Cortex of kidney (tissue), 1 donor: ENCODE results near the gene NBEAL2.
"Not testable (repeated sequence)": the region's sequence is repeated elsewhere in the genome, so short reads cannot be mapped to it uniquely, and the experiment has no call there.

Experiments
- DNase-seq: peaks from one replicate; lab custom pipeline; 2025; lab: John Stamatoyannopoulos, UW

Gene NBEAL2

DNA sequence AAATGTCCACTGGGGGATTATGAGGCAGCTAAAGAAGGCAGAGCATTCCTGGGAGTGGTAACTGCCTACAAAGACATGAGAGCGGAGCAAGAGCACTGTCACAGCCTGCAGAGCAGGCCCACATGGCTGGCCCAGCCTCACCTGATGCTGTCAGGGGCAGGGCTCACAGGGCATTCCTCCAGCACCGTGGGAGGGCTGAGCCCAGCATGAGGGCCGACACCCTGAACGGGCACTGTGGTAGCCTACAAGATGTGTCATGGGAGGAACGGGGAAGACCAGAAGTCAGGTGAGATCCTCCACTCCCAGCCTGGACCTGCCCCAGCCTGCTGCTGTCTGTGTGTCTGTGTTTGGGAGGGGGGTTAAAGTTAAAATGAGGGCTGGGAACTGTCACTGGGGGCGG lies 33.0 kb upstream of the NBEAL2 start:
- DNase-seq: no peak

DNA sequence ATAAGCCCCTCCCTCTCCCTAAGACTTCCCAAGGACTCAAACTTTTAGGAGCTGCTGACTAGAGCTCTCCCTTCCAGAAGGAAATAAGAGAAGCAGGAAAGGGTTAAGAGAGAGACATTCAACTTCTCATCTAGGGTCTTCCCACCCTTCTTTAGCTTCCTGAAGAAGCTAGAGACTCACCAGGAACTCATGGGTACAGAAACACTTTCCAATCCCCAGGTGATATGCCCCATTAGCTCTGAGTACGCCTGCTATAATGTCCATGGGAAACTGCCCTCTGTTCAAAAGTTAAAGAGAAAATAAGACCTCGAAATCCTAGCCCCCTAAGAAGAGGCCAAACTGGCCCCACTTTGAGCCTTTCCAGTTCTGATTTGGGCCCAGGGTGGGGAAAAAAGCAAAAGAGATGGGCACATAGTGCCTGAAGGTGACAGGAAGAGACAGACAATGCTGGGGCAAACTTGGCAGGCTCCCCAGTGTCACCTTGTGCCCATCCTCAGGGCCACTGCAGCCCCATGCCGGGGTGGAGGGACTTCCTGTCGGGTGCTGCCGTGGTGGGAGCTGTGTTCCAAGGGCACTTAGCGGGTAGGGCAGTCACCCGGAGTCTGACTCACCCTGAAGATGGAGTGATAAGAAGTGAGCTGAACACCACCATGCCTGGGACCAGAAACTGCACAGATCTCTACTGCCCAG lies 32.5 kb upstream of the NBEAL2 start:
- no peak for DNase-seq

DNA sequence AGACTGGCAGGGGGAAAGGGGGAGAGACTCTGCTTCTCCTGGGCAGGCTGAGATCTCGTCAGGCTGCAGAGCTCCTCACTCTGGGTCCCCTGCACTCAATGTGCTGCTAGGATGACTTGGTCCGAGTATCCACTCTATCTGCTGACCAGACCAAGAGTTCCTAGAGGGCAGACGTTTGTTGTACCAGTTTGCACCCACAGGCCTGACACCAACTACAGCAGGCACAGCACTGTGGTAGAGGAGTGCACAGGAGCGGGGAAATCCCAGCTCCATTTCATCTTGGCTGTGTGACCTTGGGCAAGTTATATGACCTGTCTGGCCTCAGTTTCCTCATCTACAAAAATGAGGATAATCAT lies 31.9 kb upstream of the NBEAL2 start:
- DNase-seq: no peak

DNA sequence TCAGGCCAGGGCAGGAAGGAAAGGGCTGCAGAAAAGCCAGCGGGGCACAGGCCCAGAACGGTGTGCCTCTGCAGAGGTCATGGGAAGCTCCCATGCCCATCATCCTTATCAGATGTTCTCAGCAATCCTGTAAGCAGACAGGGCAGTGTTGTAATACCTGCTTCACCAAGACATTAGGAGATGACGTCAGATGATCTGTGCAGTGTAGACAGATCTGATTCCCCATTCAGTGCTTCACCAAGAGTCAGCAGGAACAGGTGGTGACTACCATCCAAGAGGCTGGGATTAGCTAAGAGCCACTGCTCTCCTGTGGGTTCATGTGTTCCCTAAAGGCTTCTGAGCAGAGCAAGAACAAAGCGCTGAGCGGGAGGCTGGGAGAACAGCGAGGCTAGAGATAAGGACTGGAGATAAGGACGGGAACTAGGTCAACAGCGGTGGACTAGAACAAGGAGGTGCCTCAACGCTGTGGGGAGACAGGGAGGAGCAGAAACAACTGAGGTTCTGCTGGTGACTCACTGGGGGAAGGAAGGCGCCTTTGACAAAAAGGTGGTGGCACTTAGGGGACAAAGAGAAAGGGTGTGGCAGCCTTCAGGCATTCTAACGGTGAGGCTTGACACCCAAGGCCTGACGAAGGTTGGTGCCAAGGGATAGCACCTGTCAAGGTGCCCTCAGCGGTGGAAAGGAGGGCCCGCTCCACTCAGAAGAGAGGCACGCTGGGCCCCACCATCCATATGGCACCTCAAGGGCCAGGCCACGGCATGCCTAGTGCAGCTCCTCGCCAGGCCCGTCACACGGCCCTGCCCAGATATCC lies 31.3 kb upstream of the NBEAL2 start:
- DNase-seq: no peak

DNA sequence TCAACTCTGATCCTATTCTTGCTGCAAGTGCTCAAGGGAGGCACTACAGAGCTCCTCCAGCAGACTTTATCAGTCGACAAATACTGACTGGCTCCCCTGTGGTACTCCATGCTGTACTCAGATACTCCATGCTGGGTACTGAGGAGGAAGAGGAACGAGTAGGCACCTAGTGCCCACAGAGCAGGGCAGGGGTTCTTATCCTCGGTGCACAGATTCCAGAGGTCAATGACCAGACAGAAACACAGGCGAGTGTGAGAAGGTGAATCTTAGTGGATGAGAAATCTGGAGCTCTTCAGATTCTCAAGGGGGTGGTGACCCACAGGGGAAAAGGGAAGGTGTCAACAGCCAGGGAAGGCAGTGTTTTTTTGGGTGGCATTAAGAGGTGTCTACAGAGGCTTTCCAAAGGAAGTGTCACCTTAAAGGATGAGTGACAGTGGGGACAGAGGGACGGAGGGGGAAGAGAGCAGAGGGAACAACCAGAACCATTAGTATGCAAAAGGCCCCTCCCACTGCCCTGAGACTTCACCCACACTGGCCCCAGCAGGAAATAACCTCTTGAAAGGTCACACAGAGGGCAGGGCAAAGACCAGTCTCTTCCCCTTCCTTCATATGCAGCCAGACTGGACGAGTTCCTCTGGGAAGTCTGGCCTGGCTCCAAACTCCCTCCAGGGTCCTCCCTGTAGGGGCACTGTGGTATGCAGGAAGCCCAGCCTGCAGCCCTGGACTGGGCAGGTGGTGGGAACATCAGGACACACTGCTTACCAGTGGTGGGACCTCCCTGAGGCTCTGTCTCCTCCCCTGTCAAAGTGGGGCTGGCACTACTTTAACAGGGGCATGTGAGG lies 30.4 kb upstream of the NBEAL2 start:
- no peak for DNase-seq

DNA sequence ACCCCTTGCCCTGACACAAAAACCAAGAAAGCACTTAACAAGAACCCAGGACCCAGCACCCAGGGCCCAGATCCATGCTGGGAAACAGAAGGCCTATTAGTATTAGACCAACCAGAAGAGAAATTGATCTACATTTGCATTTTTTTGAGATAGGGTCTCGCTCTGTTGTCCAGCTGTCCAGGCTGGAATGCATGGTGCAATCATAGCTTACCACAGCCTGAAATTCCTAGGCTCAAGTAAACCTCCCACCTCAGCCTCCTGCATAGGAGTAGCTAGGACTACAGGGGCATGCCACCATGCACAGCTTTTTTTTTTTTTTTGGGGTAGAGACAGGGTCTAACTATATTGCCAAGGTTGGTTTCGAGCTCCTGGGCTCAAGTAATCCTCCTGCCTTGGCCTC lies 29.3 kb upstream of the NBEAL2 start:
- DNase-seq: no peak

DNA sequence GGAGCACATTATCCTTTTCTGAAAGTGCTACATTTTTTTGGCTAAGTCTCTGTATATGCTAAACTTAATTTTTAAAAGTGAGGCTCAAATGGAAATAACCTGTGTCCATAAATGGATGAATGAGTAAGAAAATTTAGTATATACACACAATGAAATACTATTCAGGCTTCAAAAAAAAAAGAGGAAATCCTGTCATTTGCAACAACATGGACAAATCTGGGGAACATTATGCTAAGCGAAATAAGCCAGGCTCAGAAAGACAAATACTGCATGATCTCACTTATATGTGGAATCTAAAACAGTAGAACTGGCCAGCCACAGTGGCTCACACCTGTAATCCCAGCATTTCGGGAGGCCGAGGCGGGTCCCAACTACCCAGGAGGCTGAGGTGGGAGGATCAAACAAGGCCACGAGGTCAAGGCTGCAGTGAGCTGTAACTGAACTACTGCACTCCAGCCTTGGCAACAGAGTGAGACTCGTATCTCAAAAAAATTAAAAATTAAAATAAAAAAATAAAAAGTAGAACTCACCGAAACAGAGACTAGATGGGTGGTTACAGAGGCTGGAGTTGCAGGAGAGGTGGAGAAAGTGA lies 28.7 kb upstream of the NBEAL2 start:
- no peak for DNase-seq

DNA sequence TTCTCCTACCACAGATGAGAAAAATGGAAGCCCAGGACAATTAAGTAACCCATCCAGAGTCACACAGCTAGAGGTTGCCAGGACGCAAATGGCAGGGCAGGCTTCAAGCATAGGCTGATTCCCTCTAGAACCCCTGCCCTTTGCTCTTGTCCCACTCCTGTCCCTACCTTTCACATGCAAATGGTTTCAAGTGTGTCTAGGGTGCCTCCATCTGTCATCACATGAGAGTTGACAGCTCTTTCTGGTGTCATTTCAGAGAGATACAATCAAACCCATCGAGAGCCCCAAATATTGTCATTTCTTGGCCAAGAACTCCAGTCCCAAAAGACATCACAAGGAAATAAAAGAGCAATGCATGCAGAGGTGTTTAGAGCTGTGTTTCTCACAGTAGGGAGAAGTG lies 26.7 kb upstream of the NBEAL2 start:
- no peak for DNase-seq

DNA sequence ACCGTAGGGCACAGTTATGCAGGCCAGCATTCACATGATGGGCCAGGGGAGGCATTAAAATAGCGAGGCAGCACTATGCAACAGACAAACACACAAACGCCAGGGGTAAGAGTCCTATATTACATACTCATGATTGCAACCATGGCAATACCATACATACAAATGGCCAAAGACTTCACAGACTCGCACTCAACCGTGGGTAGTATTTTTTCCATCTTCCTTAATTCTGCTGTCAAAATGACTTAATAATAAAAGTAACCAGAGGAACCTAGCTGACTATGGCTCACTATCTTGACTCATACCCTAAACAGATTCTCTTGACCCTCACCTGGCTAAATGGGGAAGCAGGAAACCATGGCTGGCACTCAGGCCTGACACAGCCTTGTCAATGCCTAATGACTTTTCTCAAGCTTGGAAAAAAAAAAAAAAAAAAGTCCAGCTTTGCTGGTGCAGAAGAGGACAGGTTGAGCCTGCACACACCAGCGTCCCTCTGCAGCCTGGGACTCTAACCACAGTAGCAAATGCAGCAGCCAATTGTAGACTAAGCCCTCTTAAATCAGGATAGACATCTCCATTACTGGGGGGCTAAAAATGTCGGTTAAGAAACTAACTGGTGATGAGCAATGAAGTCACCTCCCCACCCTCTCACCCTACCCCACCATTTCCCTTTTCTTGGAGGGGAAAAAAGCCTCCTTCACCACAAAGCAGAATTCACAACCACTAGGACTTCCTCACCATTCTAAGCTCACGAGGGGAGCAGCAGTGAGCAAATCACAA lies 26.0 kb upstream of the NBEAL2 start:
- DNase-seq: no peak

DNA sequence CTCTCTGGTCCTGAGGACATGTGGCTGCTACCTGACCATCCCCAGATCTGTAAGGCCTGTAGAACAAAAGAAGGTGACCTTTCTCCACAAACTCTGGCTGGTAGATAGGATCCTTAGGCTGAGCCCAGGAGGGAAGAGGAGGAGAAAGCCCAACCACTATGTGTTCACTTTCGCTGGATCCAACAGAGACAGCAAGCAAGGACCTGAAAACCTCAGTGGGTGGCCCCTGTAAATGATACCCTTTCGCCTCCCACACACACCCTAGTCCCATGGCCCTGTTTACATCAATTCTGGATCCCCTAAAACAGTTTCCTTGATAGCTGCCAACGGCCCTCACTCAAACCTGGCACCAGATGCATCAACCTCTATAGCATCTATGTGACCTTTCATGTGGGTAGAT lies 25.3 kb upstream of the NBEAL2 start:
- no peak for DNase-seq

DNA sequence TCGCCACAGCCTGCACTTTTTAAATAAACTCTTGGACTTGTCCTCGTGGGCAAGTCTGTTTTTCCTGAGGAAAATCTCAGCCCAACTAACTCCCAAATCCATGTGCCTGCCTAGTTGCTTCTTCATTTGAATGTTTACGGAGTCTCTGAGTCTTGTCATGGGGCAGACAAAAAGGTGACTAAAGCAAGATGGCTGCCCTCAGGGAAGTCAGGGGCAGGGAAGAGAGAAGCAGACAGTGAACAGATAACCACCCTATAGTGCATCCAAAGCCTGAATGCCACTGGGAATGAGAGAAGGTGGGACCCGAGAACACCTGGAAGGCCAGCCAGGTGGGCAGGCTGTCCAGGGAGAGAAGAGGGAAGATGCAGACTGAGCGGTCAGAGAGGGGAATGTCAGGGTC lies 24.3 kb upstream of the NBEAL2 start:
- no peak for DNase-seq

DNA sequence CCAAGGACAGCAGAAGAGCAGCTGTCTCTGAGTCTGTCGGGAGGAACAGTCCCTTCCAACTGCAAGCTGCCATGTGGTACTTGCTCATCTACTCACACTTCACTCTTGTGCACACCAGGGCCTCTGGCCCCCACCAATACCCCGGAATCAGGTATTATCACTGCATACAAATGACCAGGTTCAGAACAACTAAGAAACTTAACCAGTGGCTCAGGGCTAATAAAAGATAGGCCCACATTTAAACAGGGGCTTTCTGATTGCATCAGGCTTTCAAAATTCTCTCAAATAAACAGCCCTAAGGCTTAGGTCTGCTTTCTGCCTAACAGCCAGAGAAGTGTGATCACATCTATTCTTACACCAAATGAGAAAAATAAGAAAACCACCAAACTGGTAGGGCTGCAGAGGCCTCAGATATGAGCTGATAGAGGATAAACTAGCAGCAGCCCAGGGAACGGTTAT lies 23.6 kb upstream of the NBEAL2 start:
- DNase-seq: no peak

DNA sequence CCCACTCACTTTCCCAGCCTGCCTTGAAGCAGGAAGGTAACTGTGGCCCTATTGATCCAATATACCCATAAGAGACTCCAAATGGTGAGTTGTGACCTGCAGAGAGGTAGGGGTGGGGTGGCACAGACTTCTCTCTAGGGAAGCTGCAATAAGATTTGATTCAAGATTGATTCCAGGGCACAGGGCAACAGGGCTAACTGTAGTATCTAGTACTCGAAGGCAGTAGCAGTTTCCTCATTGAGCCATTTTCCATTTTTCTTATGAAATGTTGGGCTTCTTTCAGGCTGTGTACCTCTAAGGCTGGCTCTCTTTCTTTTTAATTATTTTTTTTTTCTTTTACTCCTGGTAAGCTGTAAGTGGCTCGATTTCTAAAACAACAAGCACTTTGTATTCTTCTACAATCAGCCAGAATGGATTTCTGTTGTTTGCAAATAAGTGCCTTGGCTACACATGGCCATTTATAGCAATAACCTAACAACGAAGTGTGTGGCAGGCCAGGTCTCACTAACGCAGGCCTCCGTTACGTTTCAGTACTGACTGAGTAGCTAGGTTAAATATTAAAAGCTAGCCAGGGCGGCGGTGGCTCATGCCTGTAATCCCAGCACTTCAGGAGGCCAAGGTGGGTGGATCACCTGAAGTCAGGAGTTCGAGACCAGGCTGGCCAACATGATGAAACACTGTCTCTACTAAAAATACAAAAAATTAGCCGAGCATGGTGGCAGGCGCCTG lies 22.2 kb upstream of the NBEAL2 start:
- no peak for DNase-seq

DNA sequence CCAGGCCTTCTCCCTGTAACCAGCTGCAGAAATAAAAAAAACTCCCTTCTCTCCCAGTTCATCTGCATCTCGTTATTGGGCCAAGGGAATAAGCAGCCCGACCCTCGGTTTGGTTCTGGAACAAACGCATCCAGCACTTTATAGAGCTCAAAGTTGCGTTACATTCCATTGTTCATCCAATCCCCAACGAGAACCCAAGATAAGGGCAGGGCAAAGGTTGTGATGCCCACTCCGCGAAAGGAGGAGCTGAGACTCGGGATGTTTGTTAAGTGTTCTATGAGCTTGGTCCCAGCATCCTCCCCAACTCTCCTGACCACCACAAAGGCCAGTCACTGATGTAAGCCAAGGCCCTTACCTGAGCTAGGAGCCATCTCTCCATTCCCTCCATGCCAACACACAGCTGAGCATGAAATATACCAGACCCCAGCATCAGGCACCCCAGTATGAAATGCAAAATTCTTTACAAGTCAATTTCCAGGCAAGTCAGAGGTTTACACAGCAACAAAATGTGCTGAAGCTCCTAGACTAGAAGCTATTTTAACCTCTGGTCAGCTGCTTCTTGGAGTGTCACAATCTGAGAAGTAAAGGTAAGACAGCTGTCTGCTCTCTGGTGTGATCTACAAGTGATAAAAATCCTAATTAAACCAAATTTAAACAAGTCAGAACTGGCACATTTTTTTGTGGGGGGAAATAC lies 20.9 kb upstream of the NBEAL2 start:
- no peak for DNase-seq

DNA sequence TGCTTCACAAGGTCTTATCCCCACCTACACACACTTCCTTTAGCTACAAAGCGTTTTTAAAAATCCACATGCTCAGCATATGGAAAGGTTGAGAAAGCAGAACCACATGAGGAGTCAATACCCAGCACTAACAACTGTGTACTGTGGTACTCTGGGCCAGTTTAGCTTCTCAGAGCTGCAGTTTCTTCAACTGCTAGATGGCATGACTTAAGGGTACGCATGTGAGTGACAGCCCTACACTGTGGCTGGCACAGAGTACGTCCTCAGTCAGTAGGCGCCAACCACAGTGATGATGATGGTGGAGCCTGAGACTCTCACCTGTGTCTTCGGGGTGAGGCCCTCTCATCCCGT lies 20.3 kb upstream of the NBEAL2 start:
- DNase-seq: no peak

DNA sequence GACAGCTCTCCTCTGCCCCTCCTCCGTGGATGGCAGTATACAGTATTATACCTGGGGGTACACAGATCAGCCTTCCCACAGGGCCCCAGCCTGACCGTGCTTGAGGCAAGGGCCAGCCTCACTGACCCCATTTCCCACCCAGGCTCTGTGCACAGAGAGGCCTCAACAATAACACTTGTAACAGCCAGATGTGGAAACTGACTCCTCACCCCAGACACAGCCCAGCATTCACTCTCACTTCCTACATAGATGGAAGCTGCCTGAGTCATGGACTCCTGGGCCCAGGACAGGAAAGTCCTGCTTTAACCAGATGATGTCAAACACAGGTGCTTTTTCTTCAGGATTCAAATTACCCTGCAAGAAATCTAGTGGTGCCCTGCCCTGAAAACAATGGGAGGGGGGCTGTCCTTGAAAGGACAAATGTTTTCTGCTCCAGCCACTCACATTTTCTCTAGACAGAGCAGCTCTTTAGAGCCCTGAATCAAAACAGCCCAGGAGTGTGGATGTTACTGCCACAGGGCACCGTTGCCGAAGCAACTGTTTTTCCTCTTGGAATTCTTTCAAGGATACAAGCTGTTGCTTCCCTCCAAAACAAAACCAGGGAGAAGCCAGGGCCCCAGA lies 19.3 kb upstream of the NBEAL2 start:
- no peak for DNase-seq

DNA sequence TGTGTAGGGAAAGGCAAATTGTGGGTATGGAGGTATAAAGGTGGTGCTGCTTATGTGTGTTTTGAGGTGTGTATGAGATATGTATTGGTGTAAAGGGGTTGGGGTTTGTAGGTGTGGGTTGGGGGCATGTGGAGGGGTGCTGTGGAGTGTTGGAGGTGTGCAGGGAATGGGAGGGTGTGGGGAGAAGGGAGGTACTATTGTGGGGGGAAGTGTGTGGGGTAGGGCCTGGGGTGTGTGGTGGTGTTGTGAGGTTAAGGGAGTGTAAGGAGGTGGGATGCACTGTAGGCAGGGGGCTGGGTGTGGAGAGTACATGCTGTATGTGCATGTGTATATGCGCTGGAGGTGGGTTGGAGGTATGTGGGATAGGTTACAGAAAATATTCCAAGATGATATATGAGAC lies 18.6 kb upstream of the NBEAL2 start:
- DNase-seq: no peak

DNA sequence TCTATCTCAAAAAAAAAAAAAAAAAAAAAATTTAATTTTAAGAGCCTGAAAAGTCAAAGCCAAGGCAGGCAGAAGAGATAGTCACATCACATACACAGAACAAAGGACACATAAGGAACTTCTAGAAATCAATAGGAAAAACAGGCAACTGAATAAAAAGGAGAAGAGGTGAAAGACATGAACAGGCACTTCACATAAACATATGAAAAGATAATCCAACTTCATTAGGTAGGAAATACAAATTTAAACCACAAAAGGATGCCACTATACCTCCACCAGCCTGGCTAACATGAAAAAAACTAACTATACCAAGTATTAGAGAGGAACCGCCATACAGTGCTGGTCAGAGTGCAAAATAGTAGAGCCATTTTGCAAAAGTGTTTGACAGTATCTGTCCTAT lies 17.0 kb upstream of the NBEAL2 start:
- no peak for DNase-seq

DNA sequence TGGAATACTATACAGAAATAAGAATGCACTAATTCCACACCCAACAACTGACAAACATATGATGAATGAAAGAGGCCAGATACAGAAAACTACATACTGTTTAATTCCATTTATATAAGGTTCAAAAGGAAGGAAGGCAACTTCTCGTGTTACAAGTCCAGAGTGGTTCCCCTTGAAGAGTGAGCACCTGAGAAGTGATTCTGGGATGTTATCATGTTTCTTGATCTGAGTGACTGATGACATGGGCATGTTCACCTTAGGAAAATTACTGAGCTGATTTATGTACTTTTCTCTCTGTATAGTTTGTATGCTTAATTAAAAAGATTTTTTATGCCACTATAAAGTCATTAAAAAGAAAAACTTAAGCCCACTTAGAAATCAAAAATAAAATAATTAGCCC lies 16.5 kb upstream of the NBEAL2 start:
- DNase-seq: no peak

DNA sequence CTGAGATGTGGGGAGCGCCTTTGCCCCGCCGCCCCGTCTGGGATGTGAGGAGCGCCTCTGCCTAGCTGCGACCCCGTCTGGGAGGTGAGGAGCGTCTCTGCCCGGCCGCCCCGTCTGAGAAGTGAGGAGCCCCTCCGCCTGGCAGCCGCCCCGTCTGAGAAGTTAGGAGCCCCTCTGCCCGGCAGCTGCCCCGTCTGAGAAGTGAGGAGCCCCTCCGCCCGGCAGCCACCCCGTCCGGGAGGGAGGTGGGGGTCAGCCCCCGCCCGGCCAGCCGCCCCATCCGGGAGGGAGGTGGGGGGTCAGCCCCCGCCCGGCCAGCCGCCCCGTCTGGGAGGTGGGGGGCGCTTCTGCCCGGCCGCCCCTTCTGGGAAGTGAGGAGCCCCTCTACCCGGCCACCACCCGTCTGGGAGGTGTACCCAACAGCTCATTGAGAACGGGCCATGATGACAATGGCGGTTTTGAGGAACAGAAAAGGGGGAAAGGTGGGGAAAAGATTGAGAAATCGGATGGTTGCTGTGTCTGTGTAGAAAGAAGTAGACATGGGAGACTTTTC lies 15.4 kb upstream of the NBEAL2 start:
- not testable (repeated sequence) for DNase-seq
